HG03135 (cell line): ENCODE data around the gene KCNQ2.

Experiments used
- ATAC-seq: cut with Tn5 transposase; IDR thresholded peaks from one replicate; pipeline ENCODE4 v1.9.1; 2021; ENCODE audit warnings: mild to moderate bottlenecking, moderate library complexity; ENCODE audit not compliant: unreplicated experiment

KCNQ2 gene

GRCh38 chr20:63374504-63374903 lies 98.0 kb downstream of the KCNQ2 start:
- ATAC-seq: no peak

- ATAC-seq: no peak
Measured at GRCh38 chr20:63373996-63374395, 98.5 kb downstream of the KCNQ2 start.

DNA sequence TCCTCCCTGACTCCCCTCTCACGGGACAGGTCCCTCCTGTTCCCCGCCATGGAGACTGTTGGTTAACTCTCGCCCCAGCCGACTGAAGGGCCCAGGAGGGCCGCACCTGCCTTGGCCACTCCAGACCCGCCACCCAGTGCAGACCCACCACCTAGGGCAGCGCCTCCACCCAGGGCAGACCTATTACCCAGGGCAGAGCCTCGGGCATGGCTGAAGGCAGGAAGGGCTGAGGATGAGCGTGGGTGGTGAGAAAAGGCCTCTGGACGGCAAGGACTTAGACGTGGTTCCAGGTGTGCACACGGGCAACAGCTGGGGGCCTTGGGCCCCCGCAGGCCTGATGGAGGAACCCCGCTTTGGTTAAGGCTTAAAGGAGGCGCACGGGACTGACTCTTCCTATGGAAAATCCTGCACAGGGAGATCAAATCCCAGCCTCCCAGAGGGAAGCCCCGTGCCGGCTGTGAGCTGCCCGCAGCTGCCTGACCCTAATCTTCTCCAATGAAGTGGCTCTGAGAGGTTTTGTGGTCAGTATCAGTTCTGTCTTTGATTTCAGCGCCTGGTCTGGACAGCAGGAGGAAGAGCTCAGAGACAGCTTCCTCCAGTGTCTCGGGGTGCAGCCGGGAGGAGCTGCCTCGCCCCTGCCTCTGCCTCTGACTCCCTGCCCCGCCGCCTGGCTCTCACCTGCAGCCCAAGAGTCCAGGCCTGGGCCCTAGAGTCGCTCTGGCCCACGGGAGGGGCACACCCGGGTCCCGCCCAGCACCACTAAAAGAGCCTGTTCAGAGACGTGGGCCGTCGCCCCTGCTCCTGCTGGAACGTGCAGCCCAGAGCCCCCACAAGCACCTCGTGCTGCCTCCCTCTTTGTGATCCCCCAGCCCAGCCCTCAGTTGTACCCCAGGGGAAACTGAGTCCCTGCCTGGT lies 99.2 kb downstream of the KCNQ2 start:
- no peak for ATAC-seq

- no peak for ATAC-seq
Measured at GRCh38 chr20:63371291-63371865, 101.1 kb downstream of the KCNQ2 start.

- ATAC-seq: no peak
Measured at GRCh38 chr20:63370618-63371187, 101.8 kb downstream of the KCNQ2 start.

- no peak for ATAC-seq
Measured at GRCh38 chr20:63369724-63370617, 102.5 kb downstream of the KCNQ2 start.

GRCh38 chr20:63369024-63369530 lies 103.4 kb downstream of the KCNQ2 start:
- ATAC-seq: no peak

DNA sequence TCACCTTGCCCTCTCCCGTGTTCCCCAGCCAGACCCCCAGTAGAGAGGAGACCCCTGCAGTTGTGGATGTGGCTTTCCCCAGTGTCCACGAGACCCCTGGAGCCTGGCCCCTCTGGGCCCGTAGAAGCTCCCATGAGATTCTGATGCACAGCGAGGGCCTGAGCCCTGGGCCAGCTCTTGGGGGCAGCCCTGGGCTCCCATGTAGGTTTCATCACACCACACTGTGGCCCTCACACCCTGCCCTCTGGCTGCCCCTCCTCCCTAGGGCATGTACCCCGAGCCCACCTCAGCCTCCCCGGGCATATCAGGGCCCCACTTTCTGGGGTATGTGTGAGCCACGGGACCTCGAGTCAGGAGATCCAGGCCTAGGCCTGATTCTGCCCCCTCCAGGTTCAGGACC lies 104.3 kb downstream of the KCNQ2 start:
- no peak for ATAC-seq

GRCh38 chr20:63367446-63368055 lies 104.9 kb downstream of the KCNQ2 start:
- no peak for ATAC-seq

DNA sequence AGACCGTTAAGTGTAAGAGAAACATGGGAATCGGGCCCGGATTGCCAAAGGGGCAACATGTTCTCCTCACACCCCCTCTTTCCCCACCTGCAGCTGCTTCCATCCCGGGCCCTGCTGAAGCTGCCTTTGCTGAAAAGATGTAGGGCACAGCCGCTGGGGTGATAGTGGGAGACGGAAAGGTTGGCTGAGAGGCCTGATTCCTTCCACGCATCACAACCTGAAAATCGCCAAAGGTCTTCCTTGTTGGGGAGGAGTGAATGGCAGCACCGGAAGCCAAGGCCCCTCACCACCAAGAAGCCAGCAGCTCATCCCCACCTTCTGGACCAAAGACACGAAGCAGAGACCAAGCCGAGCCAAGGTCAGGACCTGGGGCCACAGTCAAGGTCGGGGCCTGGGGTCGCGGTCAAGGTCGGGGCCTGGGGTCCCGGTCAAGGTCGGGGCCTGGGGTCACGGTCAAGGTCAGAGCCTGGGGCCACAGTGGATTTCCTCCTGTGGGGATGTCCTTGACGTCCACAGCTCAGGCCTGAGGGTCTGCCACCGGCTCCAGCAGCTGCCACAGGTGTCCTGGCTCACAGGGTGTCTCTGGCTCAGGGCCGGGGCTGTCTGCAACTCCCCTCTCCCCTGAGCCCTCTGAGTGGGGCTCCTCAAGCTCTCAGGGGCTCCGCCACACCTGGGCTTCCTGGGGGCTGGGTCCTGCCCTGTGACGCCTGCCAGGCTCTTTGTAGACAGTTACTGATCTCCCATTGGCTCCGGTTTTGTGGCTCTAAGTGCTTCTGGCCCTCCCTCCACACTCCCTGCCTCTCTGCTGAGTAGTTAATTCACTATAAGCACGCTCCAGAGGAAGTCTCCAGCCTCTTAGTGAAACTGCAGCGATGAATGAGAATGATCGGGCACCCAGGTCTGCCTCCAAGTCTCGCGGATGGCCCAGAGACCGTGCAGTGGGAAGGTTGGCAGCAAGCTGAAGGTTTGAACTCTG lies 105.8 kb downstream of the KCNQ2 start:
- no peak for ATAC-seq

DNA sequence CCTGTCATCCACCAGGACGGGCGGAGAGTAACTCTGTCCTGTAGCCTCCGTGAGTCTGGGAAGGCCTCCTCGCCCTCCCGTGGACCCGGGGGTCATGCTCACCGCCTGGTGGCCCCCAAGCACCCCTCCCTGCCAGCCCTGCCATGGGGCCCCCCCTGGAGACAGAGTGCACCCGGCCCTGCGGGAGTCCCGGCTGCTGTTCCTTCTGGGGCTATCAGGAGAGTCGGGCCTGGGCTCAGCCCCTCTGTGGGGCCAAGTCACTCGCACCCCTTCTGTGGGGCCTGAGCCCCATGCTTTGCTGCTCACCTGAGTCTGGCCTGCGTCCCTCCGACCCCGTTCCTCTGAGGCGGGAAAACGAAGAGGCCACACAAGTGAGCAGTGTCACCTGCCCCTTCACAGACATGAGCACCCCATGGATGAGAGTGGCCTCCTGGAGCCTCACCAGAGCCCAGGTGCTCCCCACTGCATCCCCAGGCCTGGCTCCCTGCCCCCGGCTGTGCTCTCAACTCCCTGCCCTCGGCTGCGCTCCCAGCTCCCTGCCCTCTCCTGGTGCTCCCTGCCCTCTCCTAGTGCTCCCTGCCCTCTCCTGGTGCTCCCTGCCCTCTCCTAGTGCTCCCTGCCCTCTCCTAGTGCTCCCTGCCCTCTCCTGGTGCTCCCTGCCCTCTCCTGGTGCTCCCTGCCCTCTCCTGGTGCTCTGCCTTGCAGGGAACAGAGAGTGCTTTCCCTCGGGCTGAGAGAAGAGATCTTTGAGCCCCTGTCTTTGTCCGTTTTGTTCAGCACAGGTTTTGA lies 106.7 kb downstream of the KCNQ2 start:
- no peak for ATAC-seq

GRCh38 chr20:63364801-63365585 lies 107.5 kb downstream of the KCNQ2 start:
- no peak for ATAC-seq

DNA sequence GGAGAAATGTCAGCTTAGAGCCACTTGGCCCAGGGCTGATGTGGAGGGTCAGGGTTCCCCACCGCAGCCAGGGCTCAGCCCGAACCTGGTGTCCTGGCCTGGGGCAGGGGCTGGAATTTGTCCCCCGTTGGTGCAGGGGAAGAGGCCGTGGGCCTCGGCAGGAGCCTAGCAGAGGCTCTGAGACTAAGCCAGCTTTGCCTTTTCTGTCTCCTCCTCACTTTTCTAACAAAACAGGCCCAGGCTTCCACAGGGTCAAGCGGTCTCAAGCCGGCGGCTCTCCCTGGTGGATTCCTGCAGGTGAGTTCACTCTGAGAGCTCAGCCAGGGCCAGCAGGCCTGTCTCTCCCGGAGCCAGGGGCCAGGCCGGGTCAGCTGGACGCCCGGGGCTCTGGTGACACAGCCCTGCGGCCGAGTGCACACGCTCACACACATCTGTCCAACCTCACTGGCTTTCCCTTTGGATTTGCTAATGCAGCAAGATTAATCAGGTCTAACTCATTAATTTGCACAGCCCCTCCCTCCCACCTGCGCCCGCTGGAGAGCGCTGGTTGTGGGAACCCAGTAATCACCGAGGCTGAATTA lies 108.4 kb downstream of the KCNQ2 start:
- ATAC-seq: no peak

GRCh38 chr20:63363013-63363957 lies 109.2 kb downstream of the KCNQ2 start:
- ATAC-seq: no peak

GRCh38 chr20:63362436-63363009 lies 109.9 kb downstream of the KCNQ2 start:
- ATAC-seq: no peak
